Dendritic cell treated with granulocyte-macrophage colony-stimulating factor and Interleukin-4, amounts not matched to agents 40 ng/mL and 50 ng/mL, for 4 days (primary cell): ENCODE data around the gene CYTH1.

ENCODE experiments used
- H3K27ac Mint-ChIP-seq: one replicate; pipeline ENCODE4 v1.8.0; 2022; ENCODE audit warnings: mild to moderate bottlenecking, mixed read lengths
- H3K27me3 Mint-ChIP-seq: one replicate; pipeline ENCODE4 v1.8.0; 2022; ENCODE audit warnings: mild to moderate bottlenecking, mixed read lengths
- H3K36me3 Mint-ChIP-seq: one replicate; pipeline ENCODE4 v1.8.0; 2022; ENCODE audit warnings: low read depth, mixed read lengths
- H3K4me1 Mint-ChIP-seq: one replicate; pipeline ENCODE4 v1.8.0; 2022; ENCODE audit warnings: low read depth, mixed read lengths
- H3K4me3 Mint-ChIP-seq: one replicate; pipeline ENCODE4 v1.8.0; 2022; ENCODE audit warnings: mild to moderate bottlenecking, moderate library complexity, mixed read lengths
- H3K9me3 Mint-ChIP-seq: one replicate; pipeline ENCODE4 v1.8.0; 2022; ENCODE audit warnings: mixed read lengths
- intact Hi-C: fragments of 100-400 bp; cut with micrococcal nuclease; formaldehyde crosslinking; loops from one replicate; pipeline ENCODE4 v1.15.0; 2022

CYTH1 gene

GRCh38 chr17:78818932-78819331, 36.9 kb upstream of the CYTH1 start:
- Mint-ChIP-seq H3K36me3 (peaks cover 100% of the 10 kb centered on the region), H3K27ac (no peak overlapping the region), H3K4me1 (no peaks in the 10 kb centered on the region), H3K27me3 (no peaks in the 10 kb centered on the region), H3K9me3 (no peaks in the 10 kb centered on the region), H3K4me3 (no peak overlapping the region)
- intact Hi-C loops = no loop called here

- Mint-ChIP-seq H3K4me1 (no peaks in the 10 kb centered on the region), H3K9me3 (no peaks in the 10 kb centered on the region), H3K27ac (no peak overlapping the region), H3K27me3 (no peaks in the 10 kb centered on the region), H3K4me3 (no peak overlapping the region), H3K36me3 (peaks cover 100% of the 10 kb centered on the region)
- intact Hi-C loops = no loop called here
These were observed 36.2 kb upstream of the CYTH1 start for GRCh38 chr17:78818152-78818846.

GRCh38 chr17:78817123-78817522, 35.0 kb upstream of the CYTH1 start:
- intact Hi-C loops = no loop called here
- Mint-ChIP-seq H3K4me3 (no peak overlapping the region), H3K36me3 (peaks cover 100% of the 10 kb centered on the region), H3K4me1 (no peaks in the 10 kb centered on the region), H3K9me3 (no peaks in the 10 kb centered on the region), H3K27ac (no peak overlapping the region), H3K27me3 (no peaks in the 10 kb centered on the region)

- H3K9me3 Mint-ChIP-seq = no peaks in the 10 kb centered on the region
- no peaks in the 10 kb centered on the region for H3K4me1 Mint-ChIP-seq
- intact Hi-C loops = no loop called here
- no peak overlapping the region for H3K4me3 Mint-ChIP-seq
- no peak overlapping the region for H3K27ac Mint-ChIP-seq
- H3K27me3 Mint-ChIP-seq = no peaks in the 10 kb centered on the region
- peaks cover 100% of the 10 kb centered on the region for H3K36me3 Mint-ChIP-seq
These were observed 33.6 kb upstream of the CYTH1 start for GRCh38 chr17:78815696-78816095.

GRCh38 chr17:78812855-78813254, 30.8 kb upstream of the CYTH1 start:
- Mint-ChIP-seq H3K36me3 (peaks cover 100% of the 10 kb centered on the region), H3K4me1 (peaks cover 2% of the 10 kb centered on the region), H3K27ac (no peak overlapping the region), H3K27me3 (no peaks in the 10 kb centered on the region), H3K4me3 (no peak overlapping the region), H3K9me3 (no peaks in the 10 kb centered on the region)
- intact Hi-C loops = no loop called here

- no peak overlapping the region for H3K4me3 Mint-ChIP-seq
- H3K4me1 Mint-ChIP-seq = peaks cover 34% of the 10 kb centered on the region
- intact Hi-C loops = no loop called here
- H3K9me3 Mint-ChIP-seq = no peaks in the 10 kb centered on the region
- peaks cover 97% of the 10 kb centered on the region for H3K36me3 Mint-ChIP-seq
- H3K27me3 Mint-ChIP-seq = no peaks in the 10 kb centered on the region
- H3K27ac Mint-ChIP-seq = no peak overlapping the region
These were observed 26.1 kb upstream of the CYTH1 start for GRCh38 chr17:78808163-78808562.

GRCh38 chr17:78806451-78806850, 24.4 kb upstream of the CYTH1 start:
- Mint-ChIP-seq H3K4me1 (peaks cover 36% of the 10 kb centered on the region), H3K9me3 (no peaks in the 10 kb centered on the region), H3K27me3 (no peaks in the 10 kb centered on the region), H3K4me3 (no peak overlapping the region), H3K36me3 (peaks cover 97% of the 10 kb centered on the region), H3K27ac (peak overlapping the region; percentile 64)
- intact Hi-C loops = no loop called here

- Mint-ChIP-seq H3K4me3 (no peak overlapping the region), H3K36me3 (peaks cover 96% of the 10 kb centered on the region), H3K9me3 (no peaks in the 10 kb centered on the region), H3K27me3 (no peaks in the 10 kb centered on the region), H3K27ac (no peak overlapping the region), H3K4me1 (peaks cover 36% of the 10 kb centered on the region)
- intact Hi-C loops = no loop called here
These were observed 23.2 kb upstream of the CYTH1 start for GRCh38 chr17:78805301-78805700.

- Mint-ChIP-seq H3K36me3 (peaks cover 96% of the 10 kb centered on the region), H3K27ac (no peak overlapping the region)
- intact Hi-C loops = no loop called here
These were observed 22.7 kb upstream of the CYTH1 start for GRCh38 chr17:78804777-78805176.

GRCh38 chr17:78803186-78803845, 21.2 kb upstream of the CYTH1 start:
- no peaks in the 10 kb centered on the region for H3K27me3 Mint-ChIP-seq
- no peak overlapping the region for H3K4me3 Mint-ChIP-seq
- H3K9me3 Mint-ChIP-seq = no peaks in the 10 kb centered on the region
- H3K36me3 Mint-ChIP-seq = peaks cover 96% of the 10 kb centered on the region
- peaks cover 46% of the 10 kb centered on the region for H3K4me1 Mint-ChIP-seq
- intact Hi-C loops = no loop called here
- peak overlapping the region; percentile 47 for H3K27ac Mint-ChIP-seq

More at GRCh38 chr17:78804777-78805176, 22.7 kb upstream of the CYTH1 start:
- H3K4me3 Mint-ChIP-seq = no peak overlapping the region
- peaks cover 36% of the 10 kb centered on the region for H3K4me1 Mint-ChIP-seq
- H3K27me3 Mint-ChIP-seq = no peaks in the 10 kb centered on the region
- no peaks in the 10 kb centered on the region for H3K9me3 Mint-ChIP-seq

GRCh38 chr17:78802459-78802858, 20.4 kb upstream of the CYTH1 start:
- intact Hi-C loops = no loop called here
- Mint-ChIP-seq H3K4me3 (no peak overlapping the region), H3K36me3 (peaks cover 96% of the 10 kb centered on the region), H3K4me1 (peaks cover 40% of the 10 kb centered on the region), H3K9me3 (no peaks in the 10 kb centered on the region), H3K27me3 (no peaks in the 10 kb centered on the region), H3K27ac (no peak overlapping the region)

GRCh38 chr17:78802008-78802407, 19.9 kb upstream of the CYTH1 start:
- Mint-ChIP-seq H3K4me1 (peaks cover 36% of the 10 kb centered on the region), H3K4me3 (no peak overlapping the region), H3K9me3 (no peaks in the 10 kb centered on the region), H3K36me3 (peaks cover 96% of the 10 kb centered on the region), H3K27ac (no peak overlapping the region), H3K27me3 (no peaks in the 10 kb centered on the region)
- intact Hi-C loops = no loop called here

- H3K27me3 Mint-ChIP-seq = no peaks in the 10 kb centered on the region
- H3K4me3 Mint-ChIP-seq = no peak overlapping the region
These were observed 18.3 kb upstream of the CYTH1 start for GRCh38 chr17:78800132-78800931.

More at GRCh38 chr17:78800132-78800931, 18.3 kb upstream of the CYTH1 start:
- H3K27ac Mint-ChIP-seq = peak overlapping the region; percentile 9
- no peaks in the 10 kb centered on the region for H3K9me3 Mint-ChIP-seq
- H3K4me1 Mint-ChIP-seq = peaks cover 20% of the 10 kb centered on the region
- H3K36me3 Mint-ChIP-seq = peaks cover 96% of the 10 kb centered on the region
- intact Hi-C loops = no loop called here
